Osteocyte (in vitro differentiated cells): Measurements from ENCODE around the gene ANKS1B. TPM values are rescaled to one million over a fixed set of nuclear protein-coding genes. Genes with fewer than 3 reads are reported as not detected.
"Not testable (repeated sequence)": the region's sequence is repeated elsewhere in the genome, so short reads cannot be mapped to it uniquely, and the experiment has no call there.

ENCODE experiments used
- DNase-seq: peaks from one replicate; pipeline ENCODE4 v3.0.0; 2021; ENCODE audit warnings: mixed read lengths; ENCODE audit not compliant: unreplicated experiment; ENCODE audit errors: extremely low spot score
- H3K27ac Mint-ChIP-seq: one replicate; pipeline ENCODE4 v1.8.0; 2021; ENCODE audit warnings: mild to moderate bottlenecking, mixed read lengths; ENCODE audit not compliant: unreplicated experiment
- H3K27me3 Mint-ChIP-seq: one replicate; pipeline ENCODE4 v1.8.0; 2021; ENCODE audit warnings: mixed read lengths; ENCODE audit not compliant: unreplicated experiment
- H3K36me3 Mint-ChIP-seq: one replicate; pipeline ENCODE4 v1.8.0; 2021; ENCODE audit warnings: mixed read lengths; ENCODE audit not compliant: unreplicated experiment
- H3K4me1 Mint-ChIP-seq: one replicate; pipeline ENCODE4 v1.8.0; 2021; ENCODE audit warnings: mixed read lengths; ENCODE audit not compliant: unreplicated experiment
- H3K4me3 Mint-ChIP-seq: one replicate; pipeline ENCODE4 v1.8.0; 2021; ENCODE audit warnings: mild to moderate bottlenecking, moderate library complexity, mixed read lengths; ENCODE audit not compliant: unreplicated experiment
- H3K9me3 Mint-ChIP-seq: one replicate; pipeline ENCODE4 v1.8.0; 2021; ENCODE audit warnings: mixed read lengths; ENCODE audit not compliant: unreplicated experiment
- total RNA-seq: library from RNA; stranded (reverse); gene quantifications from 2 replicates; pipeline ENCODE4 v1.2.1, GENCODE V29; 2021
- TF ChIP-seq, protein P1 (sequence below): fragments of 200-600 bp; sonication (generic); IDR thresholded peaks from 2 replicates; pipeline ENCODE4 v1.5.0; 2021; ENCODE audit warnings: antibody characterized with exemption, mild to moderate bottlenecking, moderate library complexity

Gene ANKS1B
- total RNA-seq, 1 donor from 2014 or later = 0.70 TPM

DNA sequence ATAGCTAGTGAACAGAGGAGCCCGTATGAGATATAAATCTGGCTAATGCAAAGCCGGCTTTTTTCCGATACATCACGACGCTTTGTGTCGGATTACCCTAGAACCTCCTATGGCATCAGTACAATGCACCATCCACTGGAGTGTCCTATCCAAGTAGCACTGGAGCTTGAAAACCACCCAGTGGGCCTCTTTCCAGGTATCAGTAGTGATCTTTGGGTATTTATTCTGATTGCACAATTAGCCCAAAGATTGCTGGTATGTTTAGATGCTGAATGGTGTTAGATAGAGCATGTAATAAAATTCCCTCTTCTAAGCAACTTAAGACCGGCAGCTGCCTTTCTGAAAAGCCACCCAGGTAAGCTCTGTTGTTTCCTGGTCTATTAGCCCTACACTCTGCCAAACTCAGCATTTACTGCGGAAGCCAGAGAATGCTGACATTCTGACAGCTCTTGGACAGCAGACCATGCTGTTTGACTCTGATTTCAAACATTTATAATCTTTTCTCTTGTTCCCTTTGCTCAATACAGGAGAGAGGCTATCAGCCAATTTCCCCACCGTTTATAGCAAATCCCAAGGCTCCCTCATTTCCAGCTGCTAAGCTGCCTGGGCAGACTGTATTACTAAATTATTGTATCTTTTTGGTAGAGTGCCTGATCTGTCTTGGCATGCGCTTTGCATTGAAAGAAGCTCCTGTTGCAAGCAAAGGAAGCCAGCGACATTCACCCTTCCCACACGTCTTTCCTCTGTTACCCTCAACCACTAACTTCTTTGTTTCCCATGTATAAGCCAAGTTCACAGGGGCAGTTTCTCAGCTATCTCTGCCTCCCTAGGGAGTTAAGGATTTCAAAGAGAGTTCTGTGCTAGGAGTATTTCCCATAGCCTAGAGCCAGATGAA, 725.4 kb downstream of the ANKS1B start:
- Mint-ChIP-seq H3K27ac (no peak overlapping the region), H3K9me3 (no peaks in the 10 kb centered on the region), H3K4me3 (no peak overlapping the region), H3K27me3 (no peaks in the 10 kb centered on the region), H3K4me1 (no peaks in the 10 kb centered on the region), H3K36me3 (no peaks in the 10 kb centered on the region)
- no peak for DNase-seq
- TF ChIP-seq, protein P1, sequence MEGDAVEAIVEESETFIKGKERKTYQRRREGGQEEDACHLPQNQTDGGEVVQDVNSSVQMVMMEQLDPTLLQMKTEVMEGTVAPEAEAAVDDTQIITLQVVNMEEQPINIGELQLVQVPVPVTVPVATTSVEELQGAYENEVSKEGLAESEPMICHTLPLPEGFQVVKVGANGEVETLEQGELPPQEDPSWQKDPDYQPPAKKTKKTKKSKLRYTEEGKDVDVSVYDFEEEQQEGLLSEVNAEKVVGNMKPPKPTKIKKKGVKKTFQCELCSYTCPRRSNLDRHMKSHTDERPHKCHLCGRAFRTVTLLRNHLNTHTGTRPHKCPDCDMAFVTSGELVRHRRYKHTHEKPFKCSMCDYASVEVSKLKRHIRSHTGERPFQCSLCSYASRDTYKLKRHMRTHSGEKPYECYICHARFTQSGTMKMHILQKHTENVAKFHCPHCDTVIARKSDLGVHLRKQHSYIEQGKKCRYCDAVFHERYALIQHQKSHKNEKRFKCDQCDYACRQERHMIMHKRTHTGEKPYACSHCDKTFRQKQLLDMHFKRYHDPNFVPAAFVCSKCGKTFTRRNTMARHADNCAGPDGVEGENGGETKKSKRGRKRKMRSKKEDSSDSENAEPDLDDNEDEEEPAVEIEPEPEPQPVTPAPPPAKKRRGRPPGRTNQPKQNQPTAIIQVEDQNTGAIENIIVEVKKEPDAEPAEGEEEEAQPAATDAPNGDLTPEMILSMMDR = no peak

DNA sequence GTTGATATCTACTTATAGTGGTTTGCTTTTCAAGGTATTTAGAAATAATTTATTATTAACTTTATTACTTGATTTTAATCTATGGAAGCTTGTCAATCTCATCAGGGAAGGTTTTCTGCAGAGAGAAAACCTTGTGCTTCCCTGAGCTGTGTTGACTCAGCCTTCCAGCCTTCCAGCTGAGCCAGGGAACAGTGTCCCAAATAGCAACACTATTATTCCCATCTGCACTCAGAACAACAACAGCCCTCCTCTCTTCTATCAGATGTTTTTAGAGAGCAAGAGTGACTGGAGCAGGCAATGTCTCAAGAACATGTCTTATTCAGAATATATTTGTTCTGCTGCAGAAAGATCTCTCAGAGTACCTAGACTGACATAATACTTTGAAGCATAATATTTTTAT, 727.1 kb downstream of the ANKS1B start:
- H3K4me1 Mint-ChIP-seq = no peaks in the 10 kb centered on the region
- H3K27me3 Mint-ChIP-seq = no peaks in the 10 kb centered on the region
- H3K9me3 Mint-ChIP-seq = no peaks in the 10 kb centered on the region
- H3K36me3 Mint-ChIP-seq = no peaks in the 10 kb centered on the region
- no peak overlapping the region for H3K27ac Mint-ChIP-seq
- no peak for DNase-seq
- H3K4me3 Mint-ChIP-seq = no peak overlapping the region
- TF ChIP-seq, protein P1 = no peak

DNA sequence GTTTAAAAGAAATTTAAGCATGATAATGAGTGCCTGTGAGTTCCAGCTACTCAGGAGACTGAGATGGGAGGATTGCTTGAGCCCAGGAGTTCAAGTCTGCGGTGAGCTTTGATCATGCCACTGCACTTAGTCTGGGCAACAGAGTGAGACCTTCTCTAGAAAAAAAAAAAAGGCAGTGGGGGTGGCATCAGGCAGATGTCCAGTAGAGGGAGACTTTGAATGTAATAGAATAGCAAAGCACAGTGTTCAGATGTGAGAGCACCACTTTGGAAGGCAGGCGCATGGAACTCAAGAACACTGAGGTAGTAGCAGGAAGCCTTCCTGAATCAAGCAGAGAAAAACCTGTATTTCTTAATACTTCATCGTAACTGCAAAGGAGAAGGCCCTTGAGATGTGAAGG, 731.7 kb downstream of the ANKS1B start:
- no peaks in the 10 kb centered on the region for H3K4me1 Mint-ChIP-seq
- no peaks in the 10 kb centered on the region for H3K9me3 Mint-ChIP-seq
- TF ChIP-seq, protein P1 = no peak
- no peak overlapping the region for H3K4me3 Mint-ChIP-seq
- H3K27me3 Mint-ChIP-seq = no peaks in the 10 kb centered on the region
- no peaks in the 10 kb centered on the region for H3K36me3 Mint-ChIP-seq
- H3K27ac Mint-ChIP-seq = no peak overlapping the region
- DNase-seq = no peak

DNA sequence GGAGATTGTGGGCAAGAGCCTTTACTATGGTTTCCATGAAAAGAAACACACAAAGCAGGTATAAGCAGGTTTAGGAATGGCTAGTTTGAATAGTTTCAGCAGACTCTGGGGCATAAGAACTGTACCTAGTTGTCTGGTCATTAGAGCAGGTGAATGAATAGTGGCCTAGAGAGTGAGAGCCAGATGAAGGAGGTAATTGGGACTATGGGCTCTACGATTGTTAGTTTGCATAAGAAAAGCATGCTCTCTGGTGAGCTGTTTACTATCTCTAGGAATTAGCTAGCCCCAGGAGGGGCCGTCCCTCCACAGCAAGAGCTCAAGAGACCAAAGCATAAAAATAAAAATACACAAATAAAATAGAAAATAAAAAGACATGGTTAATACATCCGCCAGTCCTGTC, 734.6 kb downstream of the ANKS1B start:
- no peaks in the 10 kb centered on the region for H3K9me3 Mint-ChIP-seq
- no peak overlapping the region for H3K4me3 Mint-ChIP-seq
- H3K4me1 Mint-ChIP-seq = no peaks in the 10 kb centered on the region
- no peak for DNase-seq
- TF ChIP-seq, protein P1 = no peak
- no peaks in the 10 kb centered on the region for H3K36me3 Mint-ChIP-seq
- H3K27me3 Mint-ChIP-seq = no peaks in the 10 kb centered on the region
- H3K27ac Mint-ChIP-seq = no peak overlapping the region

DNA sequence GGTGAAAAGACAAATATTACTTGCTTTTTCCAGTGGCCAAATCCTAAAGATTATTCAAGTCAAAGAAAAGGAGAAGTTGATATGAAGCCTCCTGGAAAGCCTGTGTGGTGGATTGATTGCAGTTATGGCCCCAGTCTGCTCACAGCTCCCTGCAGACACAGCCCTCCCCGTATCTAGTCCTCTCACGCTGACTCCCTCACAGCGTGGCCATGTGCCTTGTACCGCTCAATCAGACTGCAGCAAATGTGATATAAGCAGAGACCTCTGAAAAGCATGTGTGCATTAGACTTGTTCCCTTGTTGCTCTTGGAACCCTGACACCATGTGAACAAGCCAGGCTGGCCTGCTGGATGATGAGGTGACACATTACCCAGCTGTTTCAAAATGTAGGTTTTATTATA, 735.2 kb downstream of the ANKS1B start:
- Mint-ChIP-seq H3K27ac (no peak overlapping the region), H3K27me3 (no peaks in the 10 kb centered on the region), H3K9me3 (no peaks in the 10 kb centered on the region), H3K4me3 (no peak overlapping the region), H3K36me3 (no peaks in the 10 kb centered on the region), H3K4me1 (no peaks in the 10 kb centered on the region)
- no peak for DNase-seq
- TF ChIP-seq, protein P1 = no peak

DNA sequence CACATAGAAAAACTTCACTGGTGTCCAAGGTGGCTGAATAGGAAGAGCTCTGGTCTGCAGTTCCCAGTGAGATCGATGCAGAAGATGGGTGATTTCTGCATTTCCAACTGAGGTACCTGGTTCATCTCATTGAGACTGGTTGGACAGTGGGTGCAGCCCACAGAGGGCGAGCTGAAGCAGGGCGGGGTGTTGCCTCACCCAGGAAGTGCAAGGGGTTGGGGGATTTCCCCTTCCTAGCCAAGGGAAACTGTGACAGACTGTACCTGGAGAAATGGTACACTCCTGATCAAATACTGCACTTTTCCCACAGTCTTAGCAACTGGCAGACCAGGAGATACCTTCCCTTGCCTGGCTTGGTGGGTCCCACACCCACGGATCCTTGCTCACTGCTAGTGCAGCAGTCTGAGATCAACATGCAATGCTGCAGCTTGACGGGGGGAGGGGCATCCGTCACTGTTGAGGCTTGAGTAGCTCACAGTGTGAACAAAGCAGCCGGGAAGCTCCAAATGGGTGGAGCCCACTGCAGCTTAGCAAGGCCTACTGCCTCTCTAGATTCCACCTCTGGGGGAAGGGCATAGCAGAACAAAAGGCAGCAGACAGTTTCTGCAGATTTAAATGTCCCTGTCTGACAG, 746.7 kb downstream of the ANKS1B start:
- not testable (repeated sequence) for H3K27ac Mint-ChIP-seq, DNase-seq, H3K4me1 Mint-ChIP-seq, H3K36me3 Mint-ChIP-seq, H3K4me3 Mint-ChIP-seq, H3K27me3 Mint-ChIP-seq, H3K9me3 Mint-ChIP-seq
